ENCODE measurements around the gene ZSCAN9. TPM values are rescaled to one million over a fixed set of nuclear protein-coding genes. Genes with fewer than 3 reads are reported as not detected.
A peak's percentile ranks its signal among the peaks of the same experiment; 100 is the strongest.

The ZSCAN9 gene
- total RNA-seq, 1 donor from 2014 or later: 40.1 TPM

DNA sequence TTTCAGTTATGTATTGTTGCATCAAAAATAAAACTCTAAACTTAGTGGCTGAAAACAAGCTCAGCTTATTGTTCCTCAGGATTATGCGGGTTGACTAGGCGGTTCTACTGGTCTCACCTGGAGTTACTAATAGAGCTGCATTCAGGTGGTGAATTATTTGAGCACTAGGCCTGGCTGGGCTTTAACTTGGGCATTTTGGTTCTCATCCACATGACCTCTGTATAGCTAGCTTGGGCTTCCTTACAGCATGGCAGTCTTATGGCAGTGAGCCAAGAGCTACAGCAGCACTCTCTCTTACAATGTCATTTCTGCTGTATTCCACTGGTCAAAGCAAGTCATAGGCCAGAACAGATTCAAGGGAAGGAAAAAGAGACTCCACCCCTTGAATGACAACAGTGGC is 57.9 kb downstream of the ZSCAN9 start:
- DNase-seq (ENCODE audit: low spot score, unreplicated experiment): no peak
- H3K27ac Mint-ChIP-seq: no peak overlapping the region
- no peaks in the 10 kb centered on the region for H3K27me3 Mint-ChIP-seq
- TF ChIP-seq, protein P1, sequence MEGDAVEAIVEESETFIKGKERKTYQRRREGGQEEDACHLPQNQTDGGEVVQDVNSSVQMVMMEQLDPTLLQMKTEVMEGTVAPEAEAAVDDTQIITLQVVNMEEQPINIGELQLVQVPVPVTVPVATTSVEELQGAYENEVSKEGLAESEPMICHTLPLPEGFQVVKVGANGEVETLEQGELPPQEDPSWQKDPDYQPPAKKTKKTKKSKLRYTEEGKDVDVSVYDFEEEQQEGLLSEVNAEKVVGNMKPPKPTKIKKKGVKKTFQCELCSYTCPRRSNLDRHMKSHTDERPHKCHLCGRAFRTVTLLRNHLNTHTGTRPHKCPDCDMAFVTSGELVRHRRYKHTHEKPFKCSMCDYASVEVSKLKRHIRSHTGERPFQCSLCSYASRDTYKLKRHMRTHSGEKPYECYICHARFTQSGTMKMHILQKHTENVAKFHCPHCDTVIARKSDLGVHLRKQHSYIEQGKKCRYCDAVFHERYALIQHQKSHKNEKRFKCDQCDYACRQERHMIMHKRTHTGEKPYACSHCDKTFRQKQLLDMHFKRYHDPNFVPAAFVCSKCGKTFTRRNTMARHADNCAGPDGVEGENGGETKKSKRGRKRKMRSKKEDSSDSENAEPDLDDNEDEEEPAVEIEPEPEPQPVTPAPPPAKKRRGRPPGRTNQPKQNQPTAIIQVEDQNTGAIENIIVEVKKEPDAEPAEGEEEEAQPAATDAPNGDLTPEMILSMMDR (IDR thresholded peaks at IDR 0.05; ENCODE audit: unreplicated experiment): no peak
- no peaks in the 10 kb centered on the region for H3K9me3 Mint-ChIP-seq (ENCODE audit: low read depth)
- H3K36me3 Mint-ChIP-seq (ENCODE audit: insufficient read depth): peaks cover 20% of the 10 kb centered on the region
- H3K4me1 Mint-ChIP-seq (ENCODE audit: low read depth): peaks cover 10% of the 10 kb centered on the region
- H3K4me3 Mint-ChIP-seq (ENCODE audit: low read depth): peak overlapping the region; percentile 93

Other genes with a start within 250 kb of the ZSCAN9 start
- 9.7 TPM in 2 replicates for gene ZNF165, start 144.7 kb upstream of the ZSCAN9 start, total RNA-seq
- gene ZSCAN16, start 100.7 kb upstream of the ZSCAN9 start, total RNA-seq: 19.6 and 20.2 TPM in 2 replicates
- gene ZKSCAN8, start 83.4 kb upstream of the ZSCAN9 start, total RNA-seq: 45.2 and 47.6 TPM in 2 replicates
- 9.0 and 9.2 TPM in 2 replicates for gene ZKSCAN4, start 27.0 kb downstream of the ZSCAN9 start, total RNA-seq
- 0.24 TPM in 1 of 2 replicates, not detected in the other for gene NKAPL, start 34.0 kb downstream of the ZSCAN9 start, total RNA-seq
- gene ZSCAN26, start 41.9 kb downstream of the ZSCAN9 start, total RNA-seq: 25.9 and 27.5 TPM in 2 replicates
- 11.4 and 11.7 TPM in 2 replicates for gene PGBD1, start 56.3 kb downstream of the ZSCAN9 start, total RNA-seq
- 4.7 and 6.1 TPM in 2 replicates for gene ZSCAN31, start 110.9 kb downstream of the ZSCAN9 start, total RNA-seq
- gene ZKSCAN3, start 124.7 kb downstream of the ZSCAN9 start, total RNA-seq: 17.9 and 19.7 TPM in 2 replicates
- 16.3 and 17.5 TPM in 2 replicates for gene ZSCAN12, start 174.5 kb downstream of the ZSCAN9 start, total RNA-seq
- gene ZSCAN23, start 218.2 kb downstream of the ZSCAN9 start, total RNA-seq: 21.4 and 22.6 TPM in 2 replicates

Data from progenitor cell of endocrine pancreas (in vitro differentiated cells).